ENCODE data around the gene MICU1.
"Not testable (repeated sequence)": the region's sequence is repeated elsewhere in the genome, so short reads cannot be mapped to it uniquely, and the experiment has no call there.

Gene MICU1

GRCh38 chr10:72502581-72502980 lies 123.3 kb downstream of the MICU1 start:
- DNase-seq: no peak

GRCh38 chr10:72499701-72500100 lies 126.2 kb downstream of the MICU1 start:
- DNase-seq: no peak

DNA sequence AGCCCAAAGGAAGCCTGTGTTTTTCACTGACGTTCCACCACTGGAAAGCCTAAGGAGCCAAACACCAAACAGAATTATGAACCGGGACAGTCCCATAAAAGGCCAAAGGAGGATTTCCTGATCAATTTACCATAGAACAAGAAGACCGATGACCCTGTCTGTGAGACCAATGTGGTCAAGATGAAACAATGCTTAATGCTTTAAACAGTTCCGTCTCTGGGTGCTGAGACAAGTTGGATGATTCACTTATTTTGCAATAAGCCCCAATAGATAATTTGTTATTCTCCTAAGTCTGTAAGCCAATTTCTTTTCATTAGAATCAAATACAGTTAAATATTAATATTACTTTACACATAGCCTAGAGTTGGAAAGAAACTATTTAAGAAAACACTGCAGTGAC lies 134.9 kb downstream of the MICU1 start:
- DNase-seq: no peak

GRCh38 chr10:72487521-72487920 lies 138.4 kb downstream of the MICU1 start:
- DNase-seq: no peak

- DNase-seq: no peak
These were observed 138.8 kb downstream of the MICU1 start for GRCh38 chr10:72487116-72487515.

GRCh38 chr10:72485701-72486100 lies 140.2 kb downstream of the MICU1 start:
- no peak for DNase-seq

DNA sequence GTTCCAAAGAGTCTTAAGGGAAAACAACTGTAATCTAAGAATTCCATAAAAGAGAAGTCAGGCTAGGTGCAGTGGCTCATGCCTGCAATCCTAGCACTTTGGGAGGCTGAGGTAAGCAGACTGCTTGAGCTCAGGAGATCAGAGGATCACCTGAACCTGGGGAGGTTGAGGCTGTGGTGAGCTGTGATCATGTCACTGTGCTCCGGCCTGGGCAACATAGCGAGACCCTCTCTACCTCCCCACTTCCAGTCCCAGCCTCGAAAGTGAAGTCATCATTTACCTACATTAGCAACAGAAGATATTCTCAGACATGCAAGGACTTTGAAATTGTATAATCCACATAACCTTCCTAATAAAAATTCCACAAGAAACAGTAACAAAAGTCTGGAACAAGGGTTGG lies 141.4 kb downstream of the MICU1 start:
- DNase-seq: no peak

- DNase-seq: no peak
These were observed 142.4 kb downstream of the MICU1 start for GRCh38 chr10:72483471-72483870.

- DNase-seq: no peak
These were observed 145.0 kb downstream of the MICU1 start for GRCh38 chr10:72480861-72481260.

DNA sequence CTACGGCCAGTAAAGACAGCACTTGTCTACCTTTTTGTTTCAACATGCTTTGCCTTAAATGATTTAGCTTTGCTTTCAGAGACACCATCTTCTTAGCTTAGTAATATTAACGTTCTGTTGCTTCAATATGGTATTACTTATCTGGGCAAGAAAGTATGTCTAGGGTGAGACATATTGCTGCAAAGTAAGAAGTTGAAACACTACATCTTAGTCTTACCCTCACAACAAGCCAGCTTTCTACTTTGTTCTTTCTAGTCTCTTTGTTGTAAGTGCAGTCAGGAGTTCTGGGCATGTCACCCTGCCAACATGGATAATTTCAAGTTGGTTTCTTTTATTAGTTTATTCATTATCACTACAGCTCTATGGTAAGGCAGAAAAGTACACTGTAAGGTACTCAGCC lies 148.4 kb downstream of the MICU1 start:
- DNase-seq: no peak

- DNase-seq: no peak
These were observed 153.6 kb downstream of the MICU1 start for GRCh38 chr10:72472306-72472705.

- no peak for DNase-seq
These were observed 155.2 kb downstream of the MICU1 start for GRCh38 chr10:72470666-72471065.

GRCh38 chr10:72467064-72467463 lies 158.8 kb downstream of the MICU1 start:
- DNase-seq: not testable (repeated sequence)

DNA sequence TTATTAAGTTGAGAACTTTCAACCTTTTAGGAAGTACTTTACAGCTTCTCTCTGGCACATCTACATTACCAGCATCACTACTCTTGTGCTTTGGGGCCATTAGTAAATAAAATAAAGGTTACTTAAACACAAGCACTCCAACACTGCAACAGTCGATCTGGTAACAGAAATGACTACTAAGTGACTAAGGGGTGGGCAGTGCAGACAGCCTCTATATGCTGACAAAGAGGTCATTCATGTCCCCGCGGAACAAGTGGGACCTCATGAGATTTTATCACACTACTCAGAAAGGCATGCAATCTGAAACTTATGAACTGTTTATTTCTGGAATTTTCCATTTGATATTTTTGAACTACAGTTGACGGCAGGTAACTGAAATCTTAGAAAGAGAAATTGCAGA lies 159.9 kb downstream of the MICU1 start:
- no peak for DNase-seq

- no peak for DNase-seq
These were observed 161.4 kb downstream of the MICU1 start for GRCh38 chr10:72464438-72464837.

DNA sequence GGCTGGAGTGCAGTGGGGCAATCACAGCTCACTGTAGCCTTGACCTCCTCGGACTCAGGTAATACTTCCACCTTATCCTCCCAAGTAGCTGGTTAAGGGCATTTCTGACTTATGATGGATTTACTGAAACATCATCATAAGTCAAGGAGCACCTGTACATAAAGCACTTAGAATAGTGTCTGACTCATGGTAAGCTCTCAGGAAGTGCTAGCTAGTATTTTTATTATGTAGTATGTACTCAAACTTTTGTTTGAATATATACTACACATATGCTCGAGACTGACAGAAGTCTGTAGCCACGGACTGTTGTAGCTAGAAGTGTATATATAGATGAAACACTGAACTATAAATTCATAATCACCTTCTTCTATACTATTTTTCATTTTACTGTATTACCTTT lies 163.6 kb downstream of the MICU1 start:
- DNase-seq: no peak

GRCh38 chr10:72461085-72461484 lies 164.8 kb downstream of the MICU1 start:
- no peak for DNase-seq

- DNase-seq: no peak
These were observed 165.5 kb downstream of the MICU1 start for GRCh38 chr10:72460284-72460876.

DNA sequence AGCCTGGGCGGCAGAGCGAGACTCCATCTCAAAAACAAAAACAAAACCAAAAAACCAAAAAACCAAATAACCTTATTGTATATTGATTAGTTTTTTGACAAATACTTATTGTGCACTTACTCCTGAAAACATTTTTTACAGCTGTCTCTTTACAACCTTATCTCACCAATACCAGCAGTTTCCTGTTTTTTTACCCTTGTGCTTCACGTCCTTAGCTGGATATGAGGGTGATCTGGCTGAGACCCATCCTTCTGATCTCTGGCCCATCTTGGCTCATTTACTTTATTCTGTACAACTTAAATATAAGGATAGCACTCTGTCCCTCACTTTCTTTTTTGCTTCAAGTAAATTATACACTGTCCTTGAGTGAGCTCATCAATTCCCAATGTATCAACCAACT lies 166.6 kb downstream of the MICU1 start:
- peak; percentile 47 for DNase-seq

DNA sequence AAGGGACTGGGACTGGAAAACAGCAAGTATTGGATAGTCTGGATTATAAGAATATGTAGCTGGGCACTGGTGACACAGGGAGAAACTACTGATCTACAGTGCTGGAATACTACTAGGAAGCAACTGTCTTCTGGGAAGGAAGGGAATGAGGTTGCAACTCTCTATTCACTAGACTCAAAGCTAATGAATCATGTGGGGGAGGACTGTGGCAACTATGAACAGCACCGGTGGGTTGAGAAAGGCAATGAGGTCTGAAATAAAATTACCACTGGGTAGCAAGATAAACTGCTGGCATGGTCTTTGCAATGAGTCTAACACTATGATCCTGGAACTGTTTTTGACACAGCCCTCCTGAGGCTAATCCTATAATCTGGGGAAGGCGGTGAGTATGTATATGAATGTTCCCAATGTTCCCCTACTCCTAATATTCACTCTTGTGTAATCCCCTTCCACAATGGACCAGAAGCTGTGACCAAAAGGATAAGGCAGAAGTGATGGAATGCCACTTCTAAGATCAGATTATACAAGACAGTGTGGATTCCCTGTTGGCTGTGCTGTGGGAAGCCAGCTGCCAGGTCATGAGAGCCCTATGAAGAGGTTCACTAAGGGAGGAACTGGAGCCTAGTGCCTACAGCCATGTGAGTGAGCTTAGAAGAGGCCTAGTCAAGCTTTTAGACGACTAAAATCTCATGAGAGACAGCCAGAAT lies 169.8 kb downstream of the MICU1 start:
- DNase-seq: peak; percentile 9

DNA sequence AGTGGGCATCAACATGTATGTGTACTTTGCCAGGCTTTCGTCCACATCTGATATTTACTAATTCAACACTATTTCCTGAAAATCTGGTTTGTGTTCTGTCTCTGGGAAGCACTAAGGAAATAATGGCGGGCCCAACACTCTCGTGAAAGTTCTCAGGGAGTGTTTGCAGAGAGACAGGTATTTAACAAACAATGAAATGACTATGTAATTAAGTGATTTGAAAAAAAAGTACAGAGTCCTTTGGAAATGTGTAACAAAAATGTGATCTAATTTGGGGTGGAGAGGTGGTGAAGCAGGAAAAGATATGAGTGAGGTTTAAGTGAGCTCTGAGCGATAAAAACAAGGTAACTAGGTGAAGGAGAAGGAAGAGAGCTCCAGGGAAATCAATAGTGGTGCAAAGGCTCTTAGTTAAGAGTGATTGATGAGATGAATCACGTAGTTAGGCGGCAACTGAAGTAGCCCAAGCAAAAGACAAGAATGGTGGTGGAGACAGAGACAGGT lies 175.9 kb downstream of the MICU1 start:
- DNase-seq: no peak

DNA sequence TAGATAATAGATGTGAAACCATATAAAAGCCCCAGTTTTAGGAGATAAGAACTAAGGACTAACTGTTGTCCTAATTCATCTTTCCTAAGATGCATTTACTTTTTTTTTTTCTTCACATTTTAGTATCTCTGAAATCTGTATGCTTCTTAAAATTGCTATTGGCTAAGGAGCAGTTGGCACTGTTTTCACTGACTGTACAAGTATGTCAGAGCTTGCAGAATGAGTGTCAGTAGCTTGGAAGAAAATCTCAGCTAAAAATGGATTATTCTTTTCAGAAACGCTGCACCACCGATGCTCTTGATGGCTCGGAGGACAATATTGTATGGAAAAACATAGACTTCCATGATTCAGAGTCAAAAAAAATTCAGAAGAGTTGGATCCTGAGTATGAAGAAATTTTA lies 180.0 kb downstream of the MICU1 start:
- DNase-seq: no peak

DNA sequence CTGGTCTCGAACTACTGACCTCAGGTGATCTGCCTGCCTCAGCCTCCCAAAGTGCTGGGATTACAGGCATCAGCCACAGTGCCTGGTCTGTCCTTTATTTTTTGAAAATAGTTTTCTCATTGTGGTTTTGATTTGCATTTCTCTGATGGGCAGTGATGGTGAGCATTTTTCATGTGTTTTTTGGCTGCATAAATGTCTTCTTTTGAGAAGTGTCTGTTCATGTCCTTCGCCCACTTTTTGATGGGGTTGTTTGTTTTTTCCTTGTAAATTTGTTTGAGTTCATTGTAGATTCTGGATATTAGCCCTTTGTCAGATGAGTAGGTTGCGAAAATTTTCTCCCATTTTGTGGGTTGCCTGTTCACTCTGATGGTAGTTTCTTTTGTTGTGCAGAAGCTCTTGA lies 182.9 kb downstream of the MICU1 start:
- DNase-seq: not testable (repeated sequence)

DNA sequence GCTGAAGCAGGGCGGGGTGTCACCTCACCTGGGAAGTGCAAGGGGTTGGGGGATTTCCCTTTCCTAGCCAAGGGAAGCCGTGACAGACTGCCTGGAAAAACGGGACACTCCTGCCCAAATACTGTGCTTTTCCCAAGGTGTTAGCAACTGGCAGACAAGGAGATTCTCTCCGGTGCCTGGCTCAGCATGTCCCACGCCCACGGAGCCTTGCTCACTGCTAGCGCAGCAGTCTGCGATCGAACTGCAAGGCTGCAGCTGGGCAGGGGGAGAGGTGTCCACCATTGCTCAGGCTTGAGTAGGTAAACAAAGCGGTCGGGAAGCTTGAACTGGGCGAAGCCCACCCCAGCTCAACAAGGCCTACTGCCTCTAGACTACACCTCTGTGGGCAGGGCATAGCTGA lies 190.3 kb downstream of the MICU1 start:
- DNase-seq: no peak

- DNase-seq: not testable (repeated sequence)
These were observed 194.9 kb downstream of the MICU1 start for GRCh38 chr10:72430936-72431335.

All from hematopoietic multipotent progenitor cell treated with erythropoietin and hydrocortisone succinate and interleukin-3 and kit ligand, for 8 days (in vitro differentiated cells).